Central memory CD4-positive, alpha-beta T cell (primary cell): ENCODE data around the gene ARL6IP1.
A peak's percentile ranks its signal among the peaks of the same experiment; 100 is the strongest.
"Not testable (repeated sequence)": the region's sequence is repeated elsewhere in the genome, so short reads cannot be mapped to it uniquely, and the experiment has no call there.

ENCODE experiments used
- DNase-seq: peaks from one replicate; pipeline ENCODE4 v3.0.0; 2022

ARL6IP1 gene

GRCh38 chr16:18797746-18798145, 3.6 kb downstream of the ARL6IP1 start:
- no peak for DNase-seq

- DNase-seq = no peak
These were observed 5.0 kb downstream of the ARL6IP1 start for GRCh38 chr16:18796377-18796776.

- no peak for DNase-seq
These were observed 8.4 kb downstream of the ARL6IP1 start for GRCh38 chr16:18792836-18793433.

- peak; percentile 93 for DNase-seq
These were observed 11.3 kb downstream of the ARL6IP1 start, which contains the start of gene RPS15A for GRCh38 chr16:18789850-18790706. TSS of gene RPS15A (minus strand) at chr16:18790334. CDS start at chr16:18789113, 1,221 bp downstream.

- no peak for DNase-seq
These were observed 11.9 kb downstream of the ARL6IP1 start for GRCh38 chr16:18789515-18789849.

- no peak for DNase-seq
These were observed 12.4 kb downstream of the ARL6IP1 start for GRCh38 chr16:18788828-18789514.

GRCh38 chr16:18784917-18785623, 16.3 kb downstream of the ARL6IP1 start:
- DNase-seq = no peak

GRCh38 chr16:18783430-18784341, 17.7 kb downstream of the ARL6IP1 start:
- no peak for DNase-seq

GRCh38 chr16:18782697-18783429, 18.5 kb downstream of the ARL6IP1 start:
- no peak for DNase-seq

- DNase-seq = not testable (repeated sequence)
These were observed 20.1 kb downstream of the ARL6IP1 start for GRCh38 chr16:18781232-18781631.

- not testable (repeated sequence) for DNase-seq
These were observed 20.8 kb downstream of the ARL6IP1 start for GRCh38 chr16:18780460-18781026.

- not testable (repeated sequence) for DNase-seq
These were observed 23.7 kb downstream of the ARL6IP1 start for GRCh38 chr16:18777664-18778063.

- not testable (repeated sequence) for DNase-seq
These were observed 25.0 kb downstream of the ARL6IP1 start for GRCh38 chr16:18776334-18776733.

- DNase-seq = not testable (repeated sequence)
These were observed 26.7 kb downstream of the ARL6IP1 start for GRCh38 chr16:18774651-18775050.

GRCh38 chr16:18772171-18772570, 29.2 kb downstream of the ARL6IP1 start:
- DNase-seq = not testable (repeated sequence)

GRCh38 chr16:18770336-18770962, 30.9 kb downstream of the ARL6IP1 start:
- DNase-seq = not testable (repeated sequence)

GRCh38 chr16:18767217-18767616, 34.1 kb downstream of the ARL6IP1 start:
- peak; percentile 55 for DNase-seq

GRCh38 chr16:18762713-18763112, 38.6 kb downstream of the ARL6IP1 start:
- not testable (repeated sequence) for DNase-seq

GRCh38 chr16:18759598-18760520, 41.5 kb downstream of the ARL6IP1 start:
- DNase-seq = peak; percentile 59
